Embryonic facial prominence (tissue), 1 donor: ENCODE results near the gene FARSB.

Experiments used
- DNase-seq: peaks from one replicate; pipeline ENCODE4 v3.0.0-alpha.2; 2016; ENCODE audit errors: extremely low spot score

Gene FARSB

GRCh38 chr2:222548992-222549391, 106.9 kb downstream of the FARSB start:
- DNase-seq, result no peak

- no peak for DNase-seq
These were observed 108.8 kb downstream of the FARSB start for GRCh38 chr2:222547083-222547482.

GRCh38 chr2:222545823-222546795, 109.8 kb downstream of the FARSB start:
- no peak for DNase-seq

- DNase-seq, result no peak
These were observed 111.2 kb downstream of the FARSB start for GRCh38 chr2:222544661-222545060.

GRCh38 chr2:222538535-222538934, 117.4 kb downstream of the FARSB start:
- no peak for DNase-seq

GRCh38 chr2:222535477-222535876, 120.4 kb downstream of the FARSB start:
- no peak for DNase-seq

GRCh38 chr2:222532315-222532714, 123.6 kb downstream of the FARSB start:
- no peak for DNase-seq

GRCh38 chr2:222526480-222527277, 129.2 kb downstream of the FARSB start:
- no peak for DNase-seq

- no peak for DNase-seq
These were observed 130.1 kb downstream of the FARSB start for GRCh38 chr2:222525811-222526210.

GRCh38 chr2:222523783-222524544, 131.9 kb downstream of the FARSB start:
- no peak for DNase-seq

- no peak for DNase-seq
These were observed 133.8 kb downstream of the FARSB start for GRCh38 chr2:222522082-222522481.

- no peak for DNase-seq
These were observed 134.8 kb downstream of the FARSB start for GRCh38 chr2:222521099-222521498.
